ENCODE data around the gene COL21A1.
"Not testable (repeated sequence)": the region's sequence is repeated elsewhere in the genome, so short reads cannot be mapped to it uniquely, and the experiment has no call there.

The COL21A1 gene

GRCh38 chr6:56022678-56023077 is 224.7 kb downstream of the COL21A1 start:
- in situ Hi-C loops (cut with HindIII; ENCODE audit: low sequenced_read_pairs): no loop called here

DNA sequence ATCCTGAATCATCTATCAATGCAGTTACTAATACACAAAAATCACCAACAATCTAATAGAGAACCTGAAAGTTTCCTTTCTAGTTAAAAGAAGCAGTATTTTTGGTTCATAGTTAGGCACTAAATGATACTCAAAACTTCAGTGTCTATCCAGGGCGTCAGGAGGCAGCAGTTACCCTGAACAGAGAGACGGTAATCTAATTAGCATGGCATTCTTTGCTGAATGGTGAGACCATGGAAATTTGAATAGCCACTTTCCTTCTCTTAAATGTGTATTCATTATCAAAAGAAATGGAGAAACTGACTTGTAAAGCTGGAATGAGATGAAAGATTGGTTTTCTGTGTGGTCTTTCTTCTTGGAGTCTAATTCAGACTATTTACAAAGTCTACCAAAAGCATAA is 225.4 kb downstream of the COL21A1 start:
- in situ Hi-C loops (cut with HindIII; ENCODE audit: low sequenced_read_pairs): no loop called here

DNA sequence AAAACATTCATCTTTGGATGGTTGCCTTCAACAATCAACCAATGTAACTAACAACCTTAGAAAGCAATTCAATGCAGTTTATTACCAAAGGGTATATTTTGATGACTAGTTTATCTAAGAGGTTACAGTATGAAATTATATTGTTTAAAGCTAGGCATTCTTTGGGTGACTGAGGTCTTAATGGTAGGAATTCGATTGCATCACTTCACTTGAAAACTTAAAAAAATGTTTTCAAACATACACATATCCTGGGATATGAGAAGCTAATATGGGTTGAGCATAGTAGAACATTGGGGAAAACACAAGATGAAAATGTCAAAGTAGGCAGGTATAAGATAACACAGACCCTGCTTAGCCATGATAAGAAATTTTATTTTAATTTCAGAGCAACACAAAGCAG is 227.4 kb downstream of the COL21A1 start:
- in situ Hi-C loops (cut with HindIII; ENCODE audit: low sequenced_read_pairs): no loop called here

GRCh38 chr6:56017198-56017597 is 230.2 kb downstream of the COL21A1 start:
- in situ Hi-C loops (cut with HindIII; ENCODE audit: low sequenced_read_pairs): no loop called here

- in situ Hi-C loops (cut with HindIII; ENCODE audit: low sequenced_read_pairs): not testable (repeated sequence)
Observed at GRCh38 chr6:56014039-56014438, 233.3 kb downstream of the COL21A1 start.

GRCh38 chr6:56009636-56010035 is 237.7 kb downstream of the COL21A1 start:
- in situ Hi-C loops (cut with HindIII; ENCODE audit: low sequenced_read_pairs): no loop called here

All from DLD1 (cell line).